OCI-LY1 (cell line): ENCODE data around the gene GABBR2.

Source experiments
- EZH2 ChIP-seq: fragments of 200-600 bp; sonication (generic), shearing (Covaris generic); IDR thresholded peaks from 2 replicates; pipeline ENCODE4 v1.8.0; 2017; ENCODE audit warnings: borderline replicate concordance, mixed run types, mild to moderate bottlenecking, antibody characterized with exemption, low read length, moderate library complexity, mixed read lengths
- TF ChIP-seq, protein P1 (sequence below): fragments of 200-600 bp; sonication (generic), shearing (Covaris generic); IDR thresholded peaks from 2 replicates; pipeline ENCODE4 v1.5.1; 2017; ENCODE audit warnings: mild to moderate bottlenecking, antibody characterized with exemption, low read length, moderate library complexity, mixed read lengths

DNA sequence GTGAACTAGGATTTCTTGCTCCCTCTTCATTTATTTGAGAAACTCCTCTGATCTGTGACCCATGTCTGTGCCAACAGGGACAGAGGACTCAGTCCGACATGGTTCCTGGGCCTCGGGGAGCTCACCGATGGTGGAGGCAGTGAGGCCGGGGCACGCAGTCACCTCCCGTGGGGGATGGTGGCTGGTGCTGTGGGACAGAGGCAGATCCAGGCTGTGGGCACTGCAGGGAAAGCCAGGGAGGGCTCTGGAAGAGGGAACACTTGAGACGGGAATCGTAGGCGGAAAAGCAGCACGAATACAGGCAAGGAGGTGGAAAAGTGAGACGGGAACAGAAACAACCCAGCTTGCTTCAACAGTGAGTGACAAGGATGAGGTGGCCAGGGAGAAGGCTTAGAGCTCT lies 127.8 kb downstream of the GABBR2 start:
- TF ChIP-seq, protein P1, sequence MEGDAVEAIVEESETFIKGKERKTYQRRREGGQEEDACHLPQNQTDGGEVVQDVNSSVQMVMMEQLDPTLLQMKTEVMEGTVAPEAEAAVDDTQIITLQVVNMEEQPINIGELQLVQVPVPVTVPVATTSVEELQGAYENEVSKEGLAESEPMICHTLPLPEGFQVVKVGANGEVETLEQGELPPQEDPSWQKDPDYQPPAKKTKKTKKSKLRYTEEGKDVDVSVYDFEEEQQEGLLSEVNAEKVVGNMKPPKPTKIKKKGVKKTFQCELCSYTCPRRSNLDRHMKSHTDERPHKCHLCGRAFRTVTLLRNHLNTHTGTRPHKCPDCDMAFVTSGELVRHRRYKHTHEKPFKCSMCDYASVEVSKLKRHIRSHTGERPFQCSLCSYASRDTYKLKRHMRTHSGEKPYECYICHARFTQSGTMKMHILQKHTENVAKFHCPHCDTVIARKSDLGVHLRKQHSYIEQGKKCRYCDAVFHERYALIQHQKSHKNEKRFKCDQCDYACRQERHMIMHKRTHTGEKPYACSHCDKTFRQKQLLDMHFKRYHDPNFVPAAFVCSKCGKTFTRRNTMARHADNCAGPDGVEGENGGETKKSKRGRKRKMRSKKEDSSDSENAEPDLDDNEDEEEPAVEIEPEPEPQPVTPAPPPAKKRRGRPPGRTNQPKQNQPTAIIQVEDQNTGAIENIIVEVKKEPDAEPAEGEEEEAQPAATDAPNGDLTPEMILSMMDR = no peak
- TF ChIP-seq EZH2 = no peak
